Forelimb muscle (tissue), 1 donor: Measurements from ENCODE around the gene SMIM35. TPM values are rescaled to one million over a fixed set of nuclear protein-coding genes. Genes with fewer than 3 reads are reported as not detected.

Source experiments
- DNase-seq: peaks from one replicate; pipeline ENCODE4 v3.0.0-alpha.2; 2013; ENCODE audit warnings: low read depth
- polyA plus RNA-seq: library from polyadenylated mRNA; unstranded; fragments of 120-200 nt; gene quantifications from one replicate; pipeline ENCODE4 v1.2.1, GENCODE V29; 2013; ENCODE audit not compliant: insufficient read length

The SMIM35 gene
- polyA plus RNA-seq, 1 donor = 0.32 TPM

DNA sequence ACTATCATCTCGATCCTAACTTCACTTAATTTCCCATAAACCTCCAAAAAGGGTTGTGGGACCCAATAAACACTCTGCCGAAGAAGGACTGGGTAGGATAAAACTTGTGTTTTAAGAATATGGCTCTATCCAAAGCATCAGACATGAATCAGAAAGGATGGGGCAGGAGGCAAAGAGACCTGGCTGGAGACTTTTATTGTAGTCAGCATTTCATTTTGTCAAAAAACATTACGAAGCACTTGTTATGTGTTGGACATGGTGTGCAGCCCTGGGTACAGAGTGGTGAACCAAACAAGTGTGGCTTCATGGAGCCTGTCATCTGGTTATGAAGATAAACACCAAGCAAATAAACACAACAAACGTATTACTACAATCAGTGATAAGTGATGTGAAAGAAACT, 83.3 kb downstream of the SMIM35 start:
- DNase-seq = no peak

DNA sequence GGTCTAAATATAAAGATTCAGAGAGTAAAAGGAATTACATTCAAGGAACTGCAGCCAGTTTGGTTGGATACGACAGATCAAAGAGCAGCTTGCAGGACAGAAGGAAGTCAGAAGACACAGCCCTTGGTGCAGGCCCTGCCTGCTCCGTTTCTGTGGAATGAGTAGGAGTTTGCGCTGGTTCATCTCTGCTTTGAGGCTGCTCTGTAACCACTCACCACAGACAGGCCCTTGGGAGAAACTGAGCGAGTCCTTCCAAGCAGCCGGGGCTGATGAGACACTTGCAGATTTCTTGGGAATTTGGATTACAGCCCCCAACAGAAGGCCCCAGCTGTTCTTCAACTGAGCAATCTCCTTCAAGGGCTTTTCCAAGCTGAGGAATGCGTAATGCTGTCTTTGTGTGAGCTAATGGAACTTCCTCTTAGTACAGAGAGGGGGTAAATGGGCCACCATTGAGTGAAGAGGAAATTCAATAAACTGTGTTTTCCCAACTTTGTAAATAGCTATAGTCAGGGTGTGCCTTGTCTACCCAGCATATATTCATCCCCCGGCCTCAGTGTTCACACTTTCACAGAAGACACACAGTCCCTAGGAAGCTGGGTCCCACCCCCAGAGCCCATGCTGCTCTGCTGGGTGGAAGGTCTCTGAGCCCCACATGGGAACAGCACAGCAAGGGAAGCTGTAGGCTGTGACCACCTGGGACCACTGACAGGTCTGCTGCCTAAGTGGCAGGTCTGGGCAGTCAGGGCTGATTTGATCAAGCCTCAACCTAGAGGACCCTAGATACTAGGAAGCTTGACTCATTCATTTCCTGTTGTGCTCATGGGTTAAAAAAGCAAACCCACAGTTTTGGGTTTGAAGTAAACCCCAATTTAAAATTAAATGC, 84.0 kb downstream of the SMIM35 start:
- DNase-seq = no peak

DNA sequence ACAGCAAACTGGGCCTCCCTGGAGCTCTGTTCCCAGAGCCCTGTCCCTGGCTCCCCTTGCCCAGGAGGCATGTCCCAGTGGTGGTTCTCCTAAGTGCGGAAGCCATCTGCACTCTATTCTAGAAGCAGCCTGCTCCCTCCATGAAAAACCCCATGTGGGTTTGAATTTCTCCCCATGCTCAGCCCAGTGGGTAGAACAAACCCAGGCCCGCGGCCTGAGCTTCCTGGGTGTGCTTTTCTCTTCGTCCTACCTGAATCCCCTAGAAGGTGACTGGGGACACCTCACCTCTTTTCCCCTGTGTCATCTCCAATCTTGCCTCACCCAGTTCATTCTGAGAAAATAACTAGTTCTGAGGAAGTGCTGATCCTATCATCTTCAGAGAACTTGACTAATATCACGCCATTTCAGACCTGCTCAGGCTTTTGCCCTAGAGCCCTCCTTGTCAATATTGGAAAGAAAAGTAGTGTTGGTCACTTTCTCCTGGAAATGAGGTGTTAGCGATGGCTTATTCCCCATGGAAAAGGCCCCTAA, 84.7 kb downstream of the SMIM35 start:
- DNase-seq = no peak

DNA sequence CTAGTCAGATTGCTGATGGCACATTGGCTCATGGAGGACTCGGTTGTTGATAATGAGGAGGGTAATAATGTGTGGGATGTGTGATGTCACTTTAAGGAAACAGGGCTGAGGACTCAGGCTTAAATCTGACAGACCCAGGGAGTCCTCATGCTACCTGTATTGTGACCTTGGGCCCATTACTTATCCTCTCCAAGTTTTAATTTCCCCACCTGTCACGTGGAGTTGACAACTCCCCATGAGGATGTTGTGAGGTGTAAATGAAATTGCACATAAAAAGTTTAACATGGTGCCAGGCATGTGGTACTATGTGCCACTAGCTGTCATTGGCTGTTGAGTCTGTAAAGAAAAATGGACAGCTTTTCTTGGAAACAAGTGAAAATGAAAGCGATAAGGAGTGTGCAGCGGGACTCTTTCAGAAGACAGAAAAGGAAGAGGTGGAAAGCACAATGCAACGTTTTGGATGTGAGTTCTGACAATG, 85.2 kb downstream of the SMIM35 start:
- DNase-seq = no peak

DNA sequence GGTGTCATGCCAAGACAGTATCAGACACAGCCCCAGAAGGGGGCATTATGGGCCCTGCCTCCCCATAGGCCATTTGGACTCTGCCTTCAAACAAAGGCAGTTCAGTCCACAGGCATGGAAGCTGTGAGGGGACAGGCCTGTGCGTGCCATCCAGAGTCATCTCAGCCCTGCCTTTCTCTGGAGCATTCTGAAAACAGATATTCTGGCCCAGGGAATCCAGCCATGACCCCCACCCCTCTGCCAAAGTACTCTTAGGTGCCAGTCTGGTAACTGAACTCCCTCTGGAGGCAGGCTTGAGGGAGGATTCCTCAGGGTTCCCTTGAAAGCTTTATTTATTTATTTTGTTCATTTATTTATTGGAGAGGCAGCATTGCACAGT, 85.9 kb downstream of the SMIM35 start:
- no peak for DNase-seq

DNA sequence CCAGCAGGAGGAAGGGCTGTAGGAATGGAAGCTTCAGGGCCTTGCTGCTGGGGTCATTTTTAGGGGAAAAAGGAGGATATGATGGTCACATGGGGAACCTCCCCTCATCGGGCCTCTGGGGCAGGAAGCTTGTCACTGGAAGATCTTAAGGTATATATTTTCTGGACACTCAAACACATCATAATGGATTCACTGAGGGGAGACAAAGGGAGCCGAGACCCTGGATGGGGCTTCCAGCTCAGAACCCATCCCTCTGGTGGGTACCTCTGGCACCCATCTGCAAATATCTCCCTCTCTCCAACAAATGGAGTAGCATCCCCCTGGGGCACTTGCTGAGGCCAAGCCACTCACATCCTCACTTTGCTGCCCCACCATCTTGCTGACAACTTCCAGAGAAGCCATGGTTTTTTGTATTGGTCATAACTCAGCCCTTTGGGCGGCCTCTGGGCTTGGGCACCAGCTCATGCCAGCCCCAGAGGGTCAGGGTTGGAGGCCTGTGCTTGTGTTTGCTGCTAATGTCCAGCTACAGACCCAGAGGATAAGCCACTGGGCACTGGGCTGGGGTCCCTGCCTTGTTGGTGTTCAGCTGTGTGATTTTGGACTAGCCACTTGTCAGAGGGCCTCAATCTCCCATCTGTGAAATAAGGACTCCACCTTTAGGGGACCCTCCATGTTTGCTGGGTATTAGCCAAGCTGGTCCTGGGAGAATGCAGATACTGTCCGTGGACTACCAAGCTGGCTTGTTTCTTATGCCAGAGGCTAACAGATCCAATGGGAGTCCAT, 86.5 kb downstream of the SMIM35 start:
- no peak for DNase-seq

DNA sequence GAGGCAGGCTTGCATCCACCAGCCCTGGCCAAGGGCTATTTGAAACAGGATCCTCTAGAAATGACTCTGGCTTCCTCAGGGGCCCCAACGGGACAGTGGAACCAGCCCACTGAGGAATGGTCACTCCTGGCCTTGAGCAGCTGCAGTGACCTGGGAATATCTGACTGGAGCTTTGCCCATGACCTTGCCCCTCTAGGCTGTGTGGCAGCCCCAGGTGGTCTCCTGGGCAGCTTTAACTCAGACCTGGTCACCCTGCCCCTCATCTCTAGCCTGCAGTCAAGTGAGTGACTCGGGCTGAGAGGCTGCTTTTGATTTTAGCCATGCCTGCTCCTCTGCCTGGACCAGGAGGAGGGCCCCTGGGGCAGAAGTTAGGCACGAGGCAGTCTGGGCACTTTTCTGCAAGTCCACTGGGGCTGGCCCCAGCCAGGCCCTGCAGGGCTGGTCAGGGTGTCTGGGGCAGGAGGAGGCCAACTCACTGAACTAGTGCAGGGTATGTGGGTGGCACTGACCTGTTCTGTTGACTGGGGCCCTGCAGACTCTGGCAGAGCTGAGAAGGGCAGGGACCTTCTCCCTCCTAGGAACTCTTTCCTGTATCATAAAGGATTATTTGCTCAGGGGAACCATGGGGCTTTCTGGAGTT, 87.3 kb downstream of the SMIM35 start:
- no peak for DNase-seq

DNA sequence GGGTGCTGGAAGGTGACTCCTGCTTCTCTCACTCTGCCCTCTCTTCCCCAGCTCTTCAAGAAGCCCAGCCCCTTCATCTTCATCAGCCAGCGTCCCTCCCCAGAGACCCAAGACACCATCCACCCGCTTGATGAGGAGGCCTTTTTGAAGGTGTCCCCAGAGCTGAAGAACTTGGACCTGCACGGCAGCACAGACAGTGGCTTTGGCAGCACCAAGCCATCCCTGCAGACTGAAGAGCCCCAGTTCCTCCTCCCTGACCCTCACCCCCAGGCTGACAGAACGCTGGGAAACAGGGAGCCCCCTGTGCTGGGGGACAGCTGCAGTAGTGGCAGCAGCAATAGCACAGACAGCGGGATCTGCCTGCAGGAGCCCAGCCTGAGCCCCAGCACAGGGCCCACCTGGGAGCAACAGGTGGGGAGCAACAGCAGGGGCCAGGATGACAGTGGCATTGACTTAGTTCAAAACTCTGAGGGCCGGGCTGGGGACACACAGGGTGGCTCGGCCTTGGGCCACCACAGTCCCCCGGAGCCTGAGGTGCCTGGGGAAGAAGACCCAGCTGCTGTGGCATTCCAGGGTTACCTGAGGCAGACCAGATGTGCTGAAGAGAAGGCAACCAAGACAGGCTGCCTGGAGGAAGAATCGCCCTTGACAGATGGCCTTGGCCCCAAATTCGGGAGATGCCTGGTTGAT, 88.0 kb downstream of the SMIM35 start:
- no peak for DNase-seq

DNA sequence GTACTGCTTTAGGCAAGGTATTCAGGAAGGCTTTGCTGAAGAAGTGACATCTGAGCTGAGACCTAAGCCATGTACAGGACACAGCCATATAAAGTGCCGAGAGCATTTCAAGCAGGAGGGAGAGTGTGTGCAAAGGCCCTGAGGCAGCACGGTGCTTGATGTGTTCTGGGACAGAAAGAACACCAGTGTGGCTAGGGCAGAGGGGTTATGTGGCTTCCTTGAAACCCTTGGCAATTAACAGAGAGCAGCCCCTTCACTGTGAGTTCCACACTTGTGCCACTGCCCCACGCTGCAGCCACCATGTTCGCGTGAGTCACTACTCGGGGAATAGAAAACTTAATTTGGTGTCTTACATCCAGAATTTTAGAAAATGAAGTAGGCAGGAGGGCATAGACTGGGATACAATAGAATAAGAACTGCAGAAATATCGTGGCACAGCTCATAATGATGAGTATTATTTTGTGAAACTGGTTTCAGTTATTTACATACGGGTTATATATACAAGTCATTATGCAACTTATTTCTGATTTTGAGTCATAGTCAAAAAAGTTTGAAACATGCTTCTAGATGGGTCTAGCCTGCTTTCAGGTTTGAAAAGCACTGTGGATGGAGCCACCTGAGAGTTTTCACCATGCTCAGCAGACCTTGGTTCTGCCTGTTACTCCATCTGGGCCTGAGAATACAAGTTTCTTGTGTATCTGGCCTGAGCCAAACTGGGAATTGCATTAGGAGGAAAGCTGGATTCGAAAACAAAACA, 88.8 kb downstream of the SMIM35 start:
- no peak for DNase-seq

DNA sequence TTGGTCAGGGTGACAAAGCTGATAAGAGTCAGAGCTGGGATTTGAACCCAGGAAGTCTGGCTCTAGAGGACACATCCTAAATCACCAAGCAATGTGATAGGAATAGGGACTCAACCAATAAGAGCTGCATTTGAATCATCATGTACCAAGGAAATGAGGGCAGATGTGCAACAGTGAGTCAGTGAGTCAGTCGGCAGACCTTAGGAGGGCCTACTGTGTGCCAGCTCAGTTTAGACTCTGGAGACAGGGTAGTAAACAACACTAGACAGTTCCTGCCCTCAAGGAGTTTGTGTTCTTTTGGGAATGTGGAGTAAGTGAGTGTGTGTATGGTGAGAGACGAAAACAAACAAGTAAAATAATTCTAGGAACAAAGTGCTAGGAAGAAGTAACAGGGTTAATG, 89.4 kb downstream of the SMIM35 start:
- DNase-seq = no peak

DNA sequence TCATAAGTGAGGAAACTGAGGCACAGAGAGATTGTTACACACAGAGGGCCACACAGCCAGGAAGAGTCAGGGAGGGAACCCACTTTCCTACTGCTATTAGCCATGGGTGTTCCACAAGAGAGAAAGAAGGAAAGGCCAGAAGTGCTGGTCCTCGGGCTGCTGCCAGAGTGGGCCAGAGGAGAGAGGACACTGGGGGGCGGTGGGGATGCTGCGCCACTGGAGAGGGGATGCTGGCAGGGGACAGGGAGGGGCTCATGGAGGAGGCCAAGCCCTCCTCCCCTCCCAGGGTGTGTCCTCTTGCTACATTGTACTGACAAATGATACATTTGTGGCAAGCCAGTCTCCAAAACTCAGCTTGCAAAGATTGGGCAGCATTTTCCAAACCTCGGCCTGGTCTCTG, 90.7 kb downstream of the SMIM35 start:
- DNase-seq = no peak

DNA sequence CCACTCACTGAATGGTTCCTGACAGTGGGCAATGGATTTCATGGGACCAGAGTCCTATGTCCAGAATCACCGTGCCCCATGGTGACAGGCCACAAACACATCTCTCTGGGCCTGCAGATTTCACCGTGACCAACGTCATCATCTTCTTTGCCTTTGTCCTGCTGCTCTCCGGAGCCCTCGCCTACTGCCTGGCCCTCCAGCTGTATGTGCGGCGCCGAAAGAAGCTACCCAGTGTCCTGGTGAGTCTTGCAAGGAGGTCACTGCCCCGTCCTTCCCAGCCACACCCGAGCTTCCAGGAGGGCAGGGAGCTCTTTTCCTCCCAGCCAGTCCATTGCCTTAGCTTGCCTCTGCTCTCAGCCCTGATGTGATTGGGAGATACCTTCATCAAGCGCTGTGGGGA, 91.3 kb downstream of the SMIM35 start:
- DNase-seq = no peak

DNA sequence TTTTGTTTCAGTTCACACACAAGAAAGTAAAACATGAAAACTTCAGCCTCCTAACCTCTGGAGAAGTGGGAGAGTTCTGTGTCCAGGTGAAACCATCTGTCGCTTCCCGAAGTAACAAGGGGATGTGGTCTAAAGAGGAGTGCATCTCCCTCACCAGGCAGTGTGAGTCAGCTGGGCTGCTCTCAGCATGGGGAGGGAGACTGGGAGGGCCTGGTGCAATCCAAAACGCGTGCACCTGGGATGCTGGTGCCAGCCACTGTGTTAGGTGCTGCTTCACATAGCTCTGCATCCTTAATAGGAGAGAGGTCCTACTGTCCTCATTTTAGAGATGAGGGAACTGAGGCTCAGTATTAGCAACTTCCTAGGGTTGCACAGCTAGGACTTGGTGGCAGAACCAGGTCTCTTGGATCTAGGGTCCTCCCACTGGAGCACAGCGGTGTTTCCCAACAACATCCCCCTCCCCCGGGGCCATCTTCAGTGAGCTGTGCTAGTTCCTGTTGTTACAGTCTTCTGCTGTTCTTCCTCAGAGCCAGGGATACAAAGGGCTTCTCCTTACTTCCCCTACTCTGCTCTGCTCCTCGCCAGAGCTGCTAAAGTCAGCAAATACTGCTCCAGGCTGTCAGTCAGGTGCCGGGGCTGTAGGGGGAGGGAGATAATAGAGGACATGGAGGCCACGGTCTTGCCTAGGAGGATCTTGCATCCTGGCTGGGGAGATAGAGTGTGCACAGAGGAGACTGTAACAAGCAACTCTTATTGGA, 92.6 kb downstream of the SMIM35 start:
- DNase-seq = no peak

DNA sequence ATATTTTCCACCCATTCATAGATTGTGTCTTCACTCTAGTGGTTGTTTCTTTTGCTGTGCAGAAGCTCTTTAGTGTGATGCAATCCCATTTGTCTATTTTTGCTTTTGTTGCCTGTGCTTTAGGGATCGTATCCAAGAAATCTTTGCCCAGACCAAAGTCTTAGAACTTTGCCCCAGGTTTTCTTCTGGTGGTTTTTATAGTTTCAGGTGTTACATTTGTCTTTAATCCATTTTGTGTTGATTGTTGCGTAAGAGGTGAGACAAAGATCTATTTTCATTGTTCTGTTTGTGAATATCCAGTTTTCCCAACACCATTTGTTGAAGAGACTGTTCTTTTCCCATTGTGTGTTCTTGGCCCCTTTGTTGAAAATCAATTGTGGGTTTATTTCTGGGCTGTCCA, 94.1 kb downstream of the SMIM35 start:
- no peak for DNase-seq

DNA sequence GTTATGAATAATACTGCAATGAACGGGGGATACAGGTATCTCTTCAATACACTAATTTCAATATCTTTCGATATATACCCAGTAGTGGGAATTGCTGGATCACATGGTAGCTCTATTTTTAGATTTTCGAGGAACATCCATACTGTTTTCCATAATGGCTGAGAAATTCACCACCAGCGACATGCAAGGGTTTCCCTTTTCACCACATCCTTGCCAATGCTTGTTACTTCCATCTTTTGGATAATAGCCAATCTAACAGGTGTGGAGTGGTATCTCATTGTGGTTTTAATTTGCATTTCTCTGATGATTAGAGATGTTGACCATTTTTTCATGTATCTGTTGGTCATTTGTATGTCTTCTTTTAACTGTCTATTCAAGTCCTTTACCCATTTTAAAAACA, 94.6 kb downstream of the SMIM35 start:
- DNase-seq = no peak

DNA sequence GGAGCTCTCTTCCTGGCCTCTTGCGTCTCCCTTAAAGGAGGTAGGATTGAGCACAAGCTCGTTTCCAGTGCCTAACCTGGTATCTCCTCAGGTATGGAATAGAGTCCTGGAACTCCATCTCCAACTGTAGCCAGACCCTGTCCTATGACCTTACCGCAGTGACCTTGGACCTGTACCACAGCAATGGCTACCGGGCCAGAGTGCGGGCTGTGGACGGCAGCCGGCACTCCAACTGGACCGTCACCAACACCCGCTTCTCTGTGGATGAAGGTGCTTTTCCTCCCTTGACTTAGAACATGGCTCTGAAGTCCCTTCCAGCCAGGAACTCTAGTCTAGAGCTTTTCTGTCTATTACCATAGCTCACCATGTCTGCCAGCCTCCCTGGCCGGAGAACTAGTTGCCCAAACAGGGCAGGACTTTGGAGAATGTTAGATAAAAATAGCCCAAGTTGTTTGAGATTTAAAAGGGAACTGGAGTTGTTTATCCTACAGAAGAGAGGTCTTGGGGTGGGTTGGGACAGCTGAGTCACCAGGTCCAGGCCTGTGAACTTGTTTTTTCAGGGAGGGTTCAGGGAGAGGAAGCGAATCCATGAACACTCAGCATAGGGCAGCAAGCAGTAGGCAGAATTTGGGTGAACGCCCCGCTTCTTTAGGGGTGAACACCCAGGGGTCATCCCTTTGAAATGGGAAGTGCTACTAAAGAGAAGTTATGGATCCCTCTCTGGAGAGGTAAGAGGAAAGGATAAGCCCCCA, 97.2 kb downstream of the SMIM35 start:
- no peak for DNase-seq

DNA sequence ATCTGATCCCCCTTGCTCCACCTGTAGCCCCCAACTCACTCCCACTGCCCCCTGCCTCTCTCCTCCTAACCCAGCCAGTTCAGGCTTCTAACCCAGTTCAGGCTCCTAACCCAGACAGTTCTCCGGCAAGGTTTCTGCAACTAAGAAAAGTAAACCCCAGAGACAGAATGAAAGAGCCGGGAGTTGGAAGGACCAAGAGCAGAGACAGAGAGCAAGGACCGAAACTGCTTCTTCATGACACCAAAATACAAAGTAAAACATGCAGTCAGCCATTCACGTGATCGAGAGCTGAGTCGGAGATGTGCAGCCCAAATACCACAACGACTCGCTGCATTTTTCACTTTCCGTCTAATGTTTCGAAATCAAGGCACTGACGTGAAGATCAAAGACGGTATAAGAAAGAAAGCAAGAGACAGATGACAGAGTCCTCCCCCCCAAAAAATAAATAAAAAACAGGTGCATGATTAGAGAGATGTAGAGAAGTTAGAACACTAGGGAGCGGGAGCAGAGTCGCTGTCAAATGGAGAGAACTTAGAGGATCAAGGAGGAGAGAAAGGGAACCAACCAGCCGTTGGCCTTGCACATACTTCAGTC, 99.7 kb downstream of the SMIM35 start:
- DNase-seq = no peak

DNA sequence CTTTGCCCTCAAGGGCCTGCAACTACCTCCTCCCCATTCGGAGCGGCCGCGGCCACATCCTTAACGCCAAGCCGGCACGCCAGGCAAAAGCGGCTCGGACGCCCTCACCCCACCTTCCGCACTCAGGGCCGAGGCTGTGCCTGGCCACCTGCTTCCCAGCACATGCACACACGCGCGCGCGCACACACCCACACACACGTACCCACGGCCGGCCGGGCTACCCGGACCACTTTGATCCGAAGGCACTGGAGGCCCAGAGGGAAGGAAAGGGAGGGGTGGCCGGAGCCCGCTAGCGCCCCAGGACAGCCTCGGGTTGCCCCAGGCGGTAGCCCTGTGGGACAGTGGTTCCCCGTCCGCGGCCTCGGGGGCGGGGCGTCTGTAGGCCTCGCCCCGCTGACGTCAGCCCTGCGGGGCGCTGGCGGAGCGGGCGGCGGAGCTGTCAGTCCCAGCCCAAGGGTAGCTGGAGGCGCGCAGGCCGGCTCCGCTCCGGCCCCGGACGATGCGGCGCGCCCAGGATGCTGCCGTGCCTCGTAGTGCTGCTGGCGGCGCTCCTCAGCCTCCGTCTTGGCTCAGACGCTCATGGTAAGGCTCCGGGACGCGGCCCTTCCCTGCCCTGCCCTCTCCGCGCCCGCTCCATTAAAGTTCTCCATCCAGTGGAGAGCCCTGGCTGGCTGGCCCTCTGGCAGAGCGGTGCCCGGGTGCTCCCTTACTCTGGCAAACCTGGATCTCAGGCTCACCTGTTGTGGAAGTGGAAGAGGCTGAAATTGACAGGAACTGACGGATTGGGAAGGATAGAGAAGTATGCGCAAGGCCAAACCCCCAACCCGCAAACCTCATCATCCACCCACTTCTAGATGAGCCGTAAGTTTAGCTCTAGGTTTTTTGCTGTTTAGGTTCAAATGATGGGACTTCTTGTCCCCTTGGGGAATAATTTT, 100.5 kb downstream of the SMIM35 start, which contains the start of gene IL10RA:
IL10RA (plus strand) TSS at position 442 of the 935 bp plus-strand sequence; CDS start at position 516, 74 bp downstream.
- DNase-seq = no peak
